ENCODE measurements around the gene KMT5B. TPM values are rescaled to one million over a fixed set of nuclear protein-coding genes. Genes with fewer than 3 reads are reported as not detected.

KMT5B gene
- total RNA-seq, 1 donor from 2014 or later: 64.7 TPM

DNA sequence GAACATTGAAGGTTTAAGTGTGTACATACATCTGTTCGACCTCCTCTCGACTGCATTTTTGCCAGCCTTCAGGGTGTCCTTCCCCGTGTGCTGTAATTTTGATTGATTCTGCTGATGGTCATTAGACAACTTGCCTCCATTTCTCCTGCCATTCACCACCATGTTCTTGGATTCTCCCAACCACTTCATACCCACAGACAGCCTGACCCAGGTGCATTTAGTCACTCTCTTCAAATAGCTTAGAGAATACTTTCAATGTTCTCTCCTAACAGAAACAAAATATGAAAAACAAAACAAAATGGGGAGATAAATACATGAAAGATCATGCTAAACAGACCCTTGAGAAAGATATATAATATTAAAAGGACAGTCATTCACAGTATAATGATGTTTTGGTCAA, 23.2 kb downstream of the KMT5B start:
- DNase-seq (ENCODE audit: low spot score in 2 of 2, unreplicated experiment in 2 of 2): no peak
- H3K4me3 Mint-ChIP-seq: no peak overlapping the region
- H3K4me1 Mint-ChIP-seq: peaks cover 7% of the 10 kb centered on the region
- TF ChIP-seq, protein P1, sequence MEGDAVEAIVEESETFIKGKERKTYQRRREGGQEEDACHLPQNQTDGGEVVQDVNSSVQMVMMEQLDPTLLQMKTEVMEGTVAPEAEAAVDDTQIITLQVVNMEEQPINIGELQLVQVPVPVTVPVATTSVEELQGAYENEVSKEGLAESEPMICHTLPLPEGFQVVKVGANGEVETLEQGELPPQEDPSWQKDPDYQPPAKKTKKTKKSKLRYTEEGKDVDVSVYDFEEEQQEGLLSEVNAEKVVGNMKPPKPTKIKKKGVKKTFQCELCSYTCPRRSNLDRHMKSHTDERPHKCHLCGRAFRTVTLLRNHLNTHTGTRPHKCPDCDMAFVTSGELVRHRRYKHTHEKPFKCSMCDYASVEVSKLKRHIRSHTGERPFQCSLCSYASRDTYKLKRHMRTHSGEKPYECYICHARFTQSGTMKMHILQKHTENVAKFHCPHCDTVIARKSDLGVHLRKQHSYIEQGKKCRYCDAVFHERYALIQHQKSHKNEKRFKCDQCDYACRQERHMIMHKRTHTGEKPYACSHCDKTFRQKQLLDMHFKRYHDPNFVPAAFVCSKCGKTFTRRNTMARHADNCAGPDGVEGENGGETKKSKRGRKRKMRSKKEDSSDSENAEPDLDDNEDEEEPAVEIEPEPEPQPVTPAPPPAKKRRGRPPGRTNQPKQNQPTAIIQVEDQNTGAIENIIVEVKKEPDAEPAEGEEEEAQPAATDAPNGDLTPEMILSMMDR (IDR thresholded peaks at IDR 0.05; ENCODE audit: unreplicated experiment): no peak
- H3K27ac Mint-ChIP-seq: no peak overlapping the region
- H3K9me3 Mint-ChIP-seq: no peaks in the 10 kb centered on the region
- H3K27me3 Mint-ChIP-seq (ENCODE audit: low read depth): no peaks in the 10 kb centered on the region
- H3K36me3 Mint-ChIP-seq: peaks cover 16% of the 10 kb centered on the region

DNA sequence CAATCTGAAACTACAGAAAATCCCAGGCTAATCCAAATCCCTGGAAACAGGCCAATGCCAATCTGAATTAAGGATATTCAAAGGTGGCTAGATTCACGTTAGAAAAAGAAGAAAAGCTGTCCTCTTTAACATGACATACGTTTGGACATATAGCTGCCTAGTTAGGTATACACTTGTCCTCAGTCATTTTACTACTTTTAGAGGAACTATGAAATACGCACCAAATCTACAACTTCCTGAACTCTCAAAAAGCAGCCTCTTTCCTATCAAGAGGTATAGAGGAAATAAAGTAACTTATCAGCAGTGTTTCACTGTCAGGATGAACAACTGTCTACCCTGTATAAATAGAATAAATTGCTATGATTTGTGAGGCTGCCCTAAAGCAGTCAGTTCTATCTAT, 24.0 kb downstream of the KMT5B start:
- Mint-ChIP-seq H3K4me1 (peaks cover 7% of the 10 kb centered on the region), H3K4me3 (no peak overlapping the region), H3K27me3 (ENCODE audit: low read depth) (no peaks in the 10 kb centered on the region), H3K9me3 (no peaks in the 10 kb centered on the region), H3K27ac (no peak overlapping the region), H3K36me3 (peaks cover 21% of the 10 kb centered on the region)
- TF ChIP-seq, protein P1 (IDR thresholded peaks at IDR 0.05; ENCODE audit: unreplicated experiment): no peak
- DNase-seq (ENCODE audit: low spot score in 2 of 2, unreplicated experiment in 2 of 2): no peak

DNA sequence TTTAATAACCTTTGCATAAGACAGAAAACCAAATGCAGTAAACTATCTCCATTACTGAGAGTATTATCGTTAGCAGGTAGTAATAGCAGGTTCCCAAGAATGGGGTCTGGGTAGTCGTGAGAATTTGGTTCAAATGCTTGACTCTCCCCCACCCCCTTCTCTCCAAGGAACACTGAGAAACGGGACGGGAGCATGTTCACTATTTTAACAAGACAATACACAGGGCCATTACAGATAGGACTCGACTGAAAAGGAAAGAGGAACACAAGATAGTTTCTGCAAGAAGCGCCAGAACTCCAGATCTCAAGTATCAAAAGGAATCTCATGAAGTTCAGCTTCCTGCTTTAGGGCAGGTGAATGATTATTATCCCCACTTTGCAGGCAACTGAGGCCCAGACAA, 27.0 kb downstream of the KMT5B start:
- H3K4me1 Mint-ChIP-seq: peaks cover 3% of the 10 kb centered on the region

DNA sequence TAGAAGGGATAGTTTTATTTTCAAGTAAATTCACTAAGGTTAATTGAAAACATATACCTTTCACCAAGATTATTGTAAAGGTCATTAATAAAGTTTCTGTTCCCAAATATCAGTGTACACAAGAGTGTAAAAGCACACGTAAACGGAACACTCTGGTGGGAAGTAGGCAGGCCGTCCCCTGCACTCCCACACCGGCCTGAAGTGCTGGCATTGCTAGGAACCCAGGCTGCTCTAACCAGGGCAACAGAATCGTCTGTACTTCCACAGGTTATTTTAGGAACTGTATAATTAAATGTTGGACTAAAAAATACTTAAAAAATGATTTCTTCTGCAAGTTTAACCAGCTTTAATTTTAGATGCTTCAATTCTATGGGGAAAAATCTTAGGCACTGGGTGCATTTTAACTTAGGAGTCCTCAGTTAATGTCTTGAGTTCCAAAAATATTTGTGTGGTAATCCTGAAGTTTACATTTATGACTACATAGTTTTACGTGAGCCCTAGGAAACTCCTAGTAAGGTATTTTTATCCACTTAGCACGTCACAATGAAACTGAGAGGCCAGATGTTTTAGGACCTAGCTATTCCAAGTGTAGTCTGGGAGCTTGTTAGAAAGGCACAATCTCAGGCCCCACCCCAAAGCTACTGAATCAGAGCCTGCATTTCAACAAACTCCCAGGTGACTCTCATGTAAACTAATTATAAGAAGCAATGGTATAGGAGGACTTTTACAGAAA, 31.2 kb downstream of the KMT5B start:
- no peak for DNase-seq (ENCODE audit: low spot score in 2 of 2, unreplicated experiment in 2 of 2)
- Mint-ChIP-seq H3K4me3 (no peak overlapping the region), H3K9me3 (no peaks in the 10 kb centered on the region), H3K27me3 (ENCODE audit: low read depth) (no peaks in the 10 kb centered on the region), H3K4me1 (no peaks in the 10 kb centered on the region), H3K27ac (no peak overlapping the region), H3K36me3 (peaks cover 26% of the 10 kb centered on the region)
- TF ChIP-seq, protein P1 (IDR thresholded peaks at IDR 0.05; ENCODE audit: unreplicated experiment): no peak

More for the DNA sequence above, 27.0 kb downstream of the KMT5B start:
- no peak for DNase-seq (ENCODE audit: low spot score in 2 of 2, unreplicated experiment in 2 of 2)
- no peaks in the 10 kb centered on the region for H3K9me3 Mint-ChIP-seq
- TF ChIP-seq, protein P1 (IDR thresholded peaks at IDR 0.05; ENCODE audit: unreplicated experiment): no peak
- H3K4me3 Mint-ChIP-seq: no peak overlapping the region
- H3K36me3 Mint-ChIP-seq: peaks cover 26% of the 10 kb centered on the region
- peak overlapping the region; percentile 8 for H3K27ac Mint-ChIP-seq
- no peaks in the 10 kb centered on the region for H3K27me3 Mint-ChIP-seq (ENCODE audit: low read depth)

DNA sequence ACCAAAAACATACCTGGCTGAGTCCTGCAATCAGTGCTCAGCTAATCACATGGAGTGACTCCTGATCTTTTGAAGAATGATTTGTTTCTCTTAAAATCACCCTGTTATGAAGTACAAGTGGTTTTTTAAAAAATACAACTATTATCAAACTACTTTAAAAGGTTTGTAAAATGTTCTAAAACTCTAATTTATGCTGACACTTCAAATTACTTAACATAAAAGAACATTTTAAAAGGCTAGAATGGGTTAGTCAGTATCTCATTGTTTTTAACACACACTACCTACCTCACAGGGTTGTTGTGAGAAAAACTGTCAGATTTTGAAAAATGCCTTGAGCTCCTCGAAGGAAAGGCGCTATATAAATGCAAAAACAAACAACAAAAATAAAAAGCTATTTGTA, 33.2 kb downstream of the KMT5B start:
- H3K9me3 Mint-ChIP-seq: no peaks in the 10 kb centered on the region
- TF ChIP-seq, protein P1 (IDR thresholded peaks at IDR 0.05; ENCODE audit: unreplicated experiment): no peak
- H3K4me1 Mint-ChIP-seq: no peaks in the 10 kb centered on the region
- H3K27me3 Mint-ChIP-seq (ENCODE audit: low read depth): no peaks in the 10 kb centered on the region
- H3K36me3 Mint-ChIP-seq: peaks cover 24% of the 10 kb centered on the region
- no peak overlapping the region for H3K27ac Mint-ChIP-seq
- no peak overlapping the region for H3K4me3 Mint-ChIP-seq
- DNase-seq (ENCODE audit: low spot score in 2 of 2, unreplicated experiment in 2 of 2): no peak

Measured in mesothelial cell of epicardium (in vitro differentiated cells).